Cardiac muscle cell (in vitro differentiated cells and primary cell): Measurements from ENCODE around the gene JAKMIP1. TPM values are rescaled to one million over a fixed set of nuclear protein-coding genes. Genes with fewer than 3 reads are reported as not detected.
A peak's percentile ranks its signal among the peaks of the same experiment; 100 is the strongest.

Source experiments
- DNase-seq, 2 donors: peaks; one replicate each; pipeline versions ENCODE4 v3.0.0 to v3.0.0-alpha.2; 2010 to 2017; ENCODE audit warnings: low read depth in 1 of 2, low spot score in 1 of 2
- H3K27ac ChIP-seq: fragments of 200-600 bp; sonication (generic); 2 replicates; pipeline ENCODE4 v1.5.1; 2016
- H3K27me3 ChIP-seq: fragments of 200-600 bp; sonication (generic); 2 replicates; pipeline ENCODE4 v1.6.0; 2016; ENCODE audit warnings: control low read depth
- H3K36me3 ChIP-seq: fragments of 200-600 bp; sonication (generic); 2 replicates; pipeline ENCODE4 v1.5.1; 2016; ENCODE audit warnings: control low read depth
- H3K4me1 ChIP-seq: fragments of 200-600 bp; sonication (generic); 2 replicates; pipeline ENCODE4 v1.8.1; 2017; ENCODE audit warnings: low read depth, mild to moderate bottlenecking, mixed run types
- H3K4me3 ChIP-seq: fragments of 200-600 bp; sonication (generic); 2 replicates; pipeline ENCODE4 v1.5.1; 2016; ENCODE audit warnings: mild to moderate bottlenecking
- H3K9me3 ChIP-seq: fragments of 200-600 bp; sonication (generic); 2 replicates; pipeline ENCODE4 v1.5.1; 2017; ENCODE audit warnings: low read depth, mild to moderate bottlenecking, control low read depth
- CTCF ChIP-seq: IDR thresholded peaks from 2 replicates; pipeline ENCODE4 v1.5.1; 2012; ENCODE audit warnings: low read depth, mild to moderate bottlenecking, low read length
- polyA plus RNA-seq: library from polyadenylated mRNA; unstranded; fragments of >200 nt; fragmentation: Nextera tagmentation; extraction: Ambion mirVana; gene quantifications from 2 replicates; pipeline ENCODE4 v1.2.1, GENCODE V29; 2016
- total RNA-seq: library from RNA; depleted of rRNA; stranded (reverse); fragments of >200 nt; gene quantifications from 2 replicates; pipeline ENCODE4 v1.2.3, GENCODE V29; 2016

Gene JAKMIP1
- total and polyA plus RNA-seq, 2 experiments from 2014 or later: 0.68 to 1.2 TPM

- DNase-seq: no peak
- H3K9me3 ChIP-seq: no peaks in the 10 kb centered on the region
Observed at GRCh38 chr4:5988086-5988845, 212.1 kb downstream of the JAKMIP1 start.

GRCh38 chr4:5984843-5985242, 215.5 kb downstream of the JAKMIP1 start:
- Histone ChIP-seq H3K27ac (no peak overlapping the region), H3K36me3 (no peaks in the 10 kb centered on the region), H3K4me3 (no peak overlapping the region), H3K27me3 (peaks cover under 1% of the 10 kb centered on the region), H3K4me1 (no peaks in the 10 kb centered on the region), H3K9me3 (no peaks in the 10 kb centered on the region)
- TF ChIP-seq CTCF: no peak
- DNase-seq: no peak

More at GRCh38 chr4:5988086-5988845, 212.1 kb downstream of the JAKMIP1 start:
- H3K4me1 ChIP-seq: no peaks in the 10 kb centered on the region
- TF ChIP-seq CTCF: no peak
- H3K27me3 ChIP-seq: no peaks in the 10 kb centered on the region
- H3K27ac ChIP-seq: no peak overlapping the region
- no peaks in the 10 kb centered on the region for H3K36me3 ChIP-seq
- H3K4me3 ChIP-seq: no peak overlapping the region

- Histone ChIP-seq H3K9me3 (no peaks in the 10 kb centered on the region), H3K27ac (no peak overlapping the region), H3K36me3 (no peaks in the 10 kb centered on the region), H3K4me1 (no peaks in the 10 kb centered on the region), H3K27me3 (peaks cover 17% of the 10 kb centered on the region), H3K4me3 (no peak overlapping the region)
- TF ChIP-seq CTCF: no peak
- DNase-seq: no peak
Observed at GRCh38 chr4:5982156-5982973, 218.0 kb downstream of the JAKMIP1 start.

DNA sequence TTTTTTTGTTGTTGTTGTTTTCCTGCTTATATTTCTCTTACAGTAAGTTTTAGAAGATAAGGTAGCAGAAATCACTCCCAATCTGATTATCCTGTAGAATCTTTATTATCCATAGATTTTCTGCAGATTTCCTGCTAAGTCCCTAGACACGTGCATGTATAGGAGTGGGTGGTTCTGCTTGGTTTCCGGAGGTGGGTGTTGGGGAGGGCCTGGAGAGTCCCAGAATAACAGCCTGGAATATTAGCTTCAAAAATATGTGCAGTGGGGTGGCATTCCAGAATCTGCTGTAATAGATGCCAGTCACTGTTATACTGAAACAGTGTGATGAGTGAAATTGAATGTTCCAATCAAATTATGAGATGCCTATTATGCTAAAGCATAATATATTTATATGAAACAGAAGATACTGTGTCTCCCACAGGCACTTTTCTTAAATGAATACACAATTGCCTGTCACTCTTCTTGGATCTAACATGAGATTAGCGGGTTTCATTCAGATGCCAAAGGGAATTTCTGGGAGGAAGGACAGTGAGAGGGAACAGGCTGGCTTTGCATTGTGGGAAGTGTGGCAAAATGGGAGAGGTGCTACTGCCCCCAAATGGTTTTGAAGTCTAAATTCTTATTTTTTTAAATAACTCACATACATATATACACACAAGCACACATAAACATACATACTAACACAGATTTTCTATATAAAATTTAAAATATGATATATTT, 219.8 kb downstream of the JAKMIP1 start:
- no peak overlapping the region for H3K27ac ChIP-seq
- no peak for DNase-seq
- no peak overlapping the region for H3K4me3 ChIP-seq
- H3K4me1 ChIP-seq: no peaks in the 10 kb centered on the region
- peaks cover 17% of the 10 kb centered on the region for H3K27me3 ChIP-seq
- H3K36me3 ChIP-seq: no peaks in the 10 kb centered on the region
- H3K9me3 ChIP-seq: no peaks in the 10 kb centered on the region
- no peak for TF ChIP-seq CTCF

GRCh38 chr4:5979981-5980380, 220.4 kb downstream of the JAKMIP1 start:
- no peak overlapping the region for H3K4me3 ChIP-seq
- H3K36me3 ChIP-seq: no peaks in the 10 kb centered on the region
- no peak overlapping the region for H3K27ac ChIP-seq
- TF ChIP-seq CTCF: peak; percentile 15
- peaks cover 17% of the 10 kb centered on the region for H3K27me3 ChIP-seq
- no peaks in the 10 kb centered on the region for H3K4me1 ChIP-seq
- DNase-seq: peak in 1 of 2 donors; percentile 30
- no peaks in the 10 kb centered on the region for H3K9me3 ChIP-seq
